Ovary (tissue), 9 donors: Measurements from ENCODE around the gene EYS. TPM values are rescaled to one million over a fixed set of nuclear protein-coding genes. Genes with fewer than 3 reads are reported as not detected.

Source experiments
- DNase-seq, 5 donors: peaks; one replicate each; pipeline ENCODE4 v3.0.0-alpha.2; 2019 to 2020
- H3K27ac ChIP-seq, 2 donors: fragments of 200-600 bp; one replicate each; pipeline versions ENCODE4 v1.5.1 to v1.8.0; 2019 to 2022
- H3K27me3 ChIP-seq: fragments of 200-600 bp; one replicate; pipeline ENCODE4 v1.8.0; 2022
- H3K36me3 ChIP-seq: fragments of 200-600 bp; sonication (generic); one replicate; pipeline ENCODE4 v1.5.1; 2019
- H3K4me1 ChIP-seq: one replicate; pipeline ENCODE4 v1.8.1; 2013; ENCODE audit warnings: mild to moderate bottlenecking, moderate library complexity; ENCODE audit not compliant: insufficient read depth
- H3K4me3 ChIP-seq: fragments of 200-600 bp; sonication (generic); one replicate; pipeline ENCODE4 v1.5.1; 2017
- H3K9me3 ChIP-seq, 2 donors: fragments of 200-600 bp in 1 of 2; sonication (generic) in 1 of 2; one replicate each; pipeline versions ENCODE4 v1.5.1 to v1.8.1; 2013 to 2019; ENCODE audit warnings: mild to moderate bottlenecking in 1 of 2, moderate library complexity in 1 of 2
- CTCF ChIP-seq, 3 donors: fragments of 450-650 bp in 2 of 3; fragments of 200-600 bp in 1 of 3; IDR thresholded peaks; one replicate each; pipeline versions ENCODE4 v1.5.1 to v1.8.0; 2016 to 2022; ENCODE audit warnings: antibody characterized with exemption in 3 of 3, mild to moderate bottlenecking in 1 of 3
- EP300 ChIP-seq: sonication (generic); formaldehyde crosslinking; IDR thresholded peaks from one replicate; pipeline ENCODE4 v1.6.1; 2017; ENCODE audit warnings: antibody characterized with exemption
- POLR2A ChIP-seq: fragments of 450-650 bp; IDR thresholded peaks from one replicate; pipeline ENCODE4 v1.6.1; 2017; ENCODE audit warnings: antibody characterized with exemption, mild to moderate bottlenecking, moderate library complexity
- WGBS, 3 donors: extraction: QIAGEN DNeasy Blood & Tissue Kit in 1 of 3; methylation state at CpG; one replicate each; pipeline versions ENCODE4 v1.1.5 to v1.1.7; 2013 to 2017; 5-methylcytosine and 5-hydroxymethylcytosine counted together
- intact Hi-C, 4 donors: fragments of 100-400 bp; cut with DNase I; formaldehyde crosslinking; loops; one replicate each; pipeline versions ENCODE4 v1.11.0 to v1.15.1; 2022 to 2023
- polyA plus RNA-seq, 2 donors: library from polyadenylated mRNA; stranded (reverse); fragments of 200-250 nt in 1 of 2; fragments of 350-450 nt in 1 of 2; fragmentation: Illumina TruSeq in 1 of 2; extraction: RNeasy Lipid Tissue Mini Kit (QIAGEN cat#74804) in 1 of 2; gene quantifications; one replicate each; pipeline ENCODE4 v1.2.3, GENCODE V29; 2013 to 2014
- total RNA-seq, 7 donors: library from RNA; depleted of rRNA in 2 of 7; stranded (reverse); fragments of >200 nt in 2 of 7; fragmentation: NEBNext Ultra II Directional in 3 of 7; extraction: Animal tissue kit (Norgen Biotek cat#: 25700) in 3 of 7; gene quantifications; one replicate each; pipeline versions ENCODE4 v1.1.0 to v1.2.4, GENCODE V29; 2016 to 2023
- donor health status: DM: no; HTN: no; CAD: no; lungs with moderate emphysema.
- donor health status: DM: no; HTN: no; CAD: no.
- donor health status: Bipolar disorder and iron deficiency.
- donor health status: DM: yes; HTN: yes; CAD: no.
- donor health status: DM: no; HTN: no; CAD: no.
- donor health status: DM: yes; HTN: yes; CAD: no.

EYS gene
- total and polyA plus RNA-seq, 9 donors: under 0.01 to 0.03 (median 0.01) TPM; not detected in 6

GRCh38 chr6:64750910-64751309 is 956.1 kb downstream of the EYS start:
- 73 to 87% (median 86%) methylated on average over 2 of the region's 2 CpGs for WGBS, 3 donors
- TF ChIP-seq POLR2A (no peak), EP300 (no peak), CTCF (IDR thresholded peaks at IDR 0.05) (no peak)
- intact Hi-C loops: no loop called here

GRCh38 chr6:64737418-64737817 is 969.6 kb downstream of the EYS start:
- Histone ChIP-seq H3K36me3 (no peaks in the 10 kb centered on the region), H3K27ac (no peak overlapping the region), H3K4me1 (no peaks in the 10 kb centered on the region), H3K27me3 (no peaks in the 10 kb centered on the region), H3K9me3 (no peaks in the 10 kb centered on the region), H3K4me3 (no peak overlapping the region)
- intact Hi-C loops: no loop called here
- WGBS, 3 donors: 68 to 84% (median 75%) methylated on average over 1 of the region's 1 CpG
- DNase-seq: no peak
- TF ChIP-seq EP300 (no peak), CTCF (IDR thresholded peaks at IDR 0.05) (no peak), POLR2A (no peak)

More at GRCh38 chr6:64750910-64751309, 956.1 kb downstream of the EYS start:
- no peak overlapping the region for H3K4me3 ChIP-seq
- no peak for DNase-seq
- H3K27ac ChIP-seq: no peak overlapping the region
- H3K36me3 ChIP-seq: no peaks in the 10 kb centered on the region
- no peaks in the 10 kb centered on the region for H3K27me3 ChIP-seq
- no peaks in the 10 kb centered on the region for H3K9me3 ChIP-seq
- H3K4me1 ChIP-seq: no peaks in the 10 kb centered on the region

GRCh38 chr6:64736421-64736950 is 970.5 kb downstream of the EYS start:
- Histone ChIP-seq H3K27ac (no peak overlapping the region), H3K4me1 (no peaks in the 10 kb centered on the region), H3K27me3 (no peaks in the 10 kb centered on the region), H3K9me3 (no peaks in the 10 kb centered on the region), H3K4me3 (no peak overlapping the region), H3K36me3 (no peaks in the 10 kb centered on the region)
- WGBS, 3 donors: 56 to 59% (median 58%) methylated on average over 4 of the region's 4 CpGs
- no peak for DNase-seq
- no peak for TF ChIP-seq EP300
- TF ChIP-seq CTCF (IDR thresholded peaks at IDR 0.05): no peak
- intact Hi-C loops: no loop called here

GRCh38 chr6:64733433-64733832 is 973.6 kb downstream of the EYS start:
- DNase-seq: no peak
- H3K27ac ChIP-seq: no peak overlapping the region
- no peaks in the 10 kb centered on the region for H3K9me3 ChIP-seq
- 91 to 93% (median 91%) methylated on average over 4 of the region's 4 CpGs for WGBS, 3 donors
- H3K36me3 ChIP-seq: no peaks in the 10 kb centered on the region
- no peaks in the 10 kb centered on the region for H3K4me1 ChIP-seq
- H3K4me3 ChIP-seq: no peak overlapping the region
- no peaks in the 10 kb centered on the region for H3K27me3 ChIP-seq
- TF ChIP-seq EP300 (no peak), CTCF (IDR thresholded peaks at IDR 0.05) (no peak), POLR2A (no peak)
- intact Hi-C loops: no loop called here
